Activated T-cell treated with anti-CD3 and anti-CD28 coated beads, Interleukin-2, amount 50 U/mL, for 72 hours (primary cell): ENCODE data around the gene BFAR. TPM values are rescaled to one million over a fixed set of nuclear protein-coding genes. Genes with fewer than 3 reads are reported as not detected.
A peak's percentile ranks its signal among the peaks of the same experiment; 100 is the strongest.
"Not testable (repeated sequence)": the region's sequence is repeated elsewhere in the genome, so short reads cannot be mapped to it uniquely, and the experiment has no call there.

Experiments used
- ATAC-seq, 2 donors: fragments of 150-1000 bp; cut with Tn5 transposase; replicated peaks in 1 of 2; 2 replicates each; pipeline ENCODE4 v1.10.0; 2021; ENCODE audit warnings: moderate library complexity in 2 of 2, mild to moderate bottlenecking in 1 of 2
- DNase-seq, 2 donors: peaks; one replicate each; pipeline ENCODE4 v3.0.0; 2021 to 2022; ENCODE audit warnings: mixed read lengths in 1 of 2
- H3K27ac Mint-ChIP-seq: one replicate; pipeline ENCODE4 v1.8.0; 2022; ENCODE audit warnings: mild to moderate bottlenecking, moderate library complexity, mixed read lengths
- H3K27me3 Mint-ChIP-seq: one replicate; pipeline ENCODE4 v1.8.0; 2022; ENCODE audit warnings: low read depth, mixed read lengths
- H3K36me3 Mint-ChIP-seq, 2 donors: one replicate each; pipeline ENCODE4 v1.8.0; 2022; ENCODE audit warnings: mixed read lengths in 2 of 2, mild to moderate bottlenecking in 1 of 2; ENCODE audit not compliant: insufficient read depth in 2 of 2
- H3K4me1 Mint-ChIP-seq: one replicate; pipeline ENCODE4 v1.8.0; 2022; ENCODE audit warnings: low read depth, mixed read lengths
- H3K4me3 Mint-ChIP-seq, 2 donors: one replicate each; pipeline ENCODE4 v1.8.0; 2022; ENCODE audit warnings: mild to moderate bottlenecking in 2 of 2, mixed read lengths in 2 of 2, moderate library complexity in 2 of 2
- H3K9me3 Mint-ChIP-seq, 2 donors: one replicate each; pipeline ENCODE4 v1.8.0; 2022; ENCODE audit warnings: mixed read lengths in 2 of 2
- total RNA-seq, 2 donors: library from RNA; stranded (reverse); gene quantifications; one replicate each; pipeline ENCODE4 v1.2.3, GENCODE V29; 2022

Gene BFAR
- total RNA-seq, 2 donors from 2014 or later = 67.3 to 79.7 TPM

DNA sequence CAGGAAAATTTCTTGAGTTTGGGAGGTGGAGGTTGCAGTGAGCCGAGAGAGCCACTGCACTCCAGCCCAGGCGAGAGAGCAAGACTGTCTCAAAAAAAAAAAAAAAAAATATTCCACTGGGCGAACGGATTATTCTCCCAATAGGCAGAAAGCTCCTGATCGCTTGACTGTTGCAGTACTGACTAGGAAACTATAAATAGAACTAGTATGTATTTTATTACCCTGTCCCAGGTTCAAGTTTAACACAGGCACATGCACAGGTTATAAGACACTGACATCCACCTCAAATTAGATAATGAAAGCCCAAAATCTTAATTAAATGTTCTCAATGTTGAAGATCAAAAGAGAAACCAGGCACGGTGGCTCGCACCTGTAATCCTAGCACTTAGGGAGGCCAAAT lies 14.2 kb upstream of the BFAR start:
- no peak overlapping the region for H3K4me3 Mint-ChIP-seq
- H3K9me3 Mint-ChIP-seq = no peaks in the 10 kb centered on the region
- ATAC-seq (no peak), DNase-seq (no peak)
- no peaks in the 10 kb centered on the region for H3K27me3 Mint-ChIP-seq
- peaks cover 5 to 15% of the 10 kb centered on the region in 2 donors for H3K36me3 Mint-ChIP-seq
- H3K4me1 Mint-ChIP-seq = no peaks in the 10 kb centered on the region
- no peak overlapping the region for H3K27ac Mint-ChIP-seq

DNA sequence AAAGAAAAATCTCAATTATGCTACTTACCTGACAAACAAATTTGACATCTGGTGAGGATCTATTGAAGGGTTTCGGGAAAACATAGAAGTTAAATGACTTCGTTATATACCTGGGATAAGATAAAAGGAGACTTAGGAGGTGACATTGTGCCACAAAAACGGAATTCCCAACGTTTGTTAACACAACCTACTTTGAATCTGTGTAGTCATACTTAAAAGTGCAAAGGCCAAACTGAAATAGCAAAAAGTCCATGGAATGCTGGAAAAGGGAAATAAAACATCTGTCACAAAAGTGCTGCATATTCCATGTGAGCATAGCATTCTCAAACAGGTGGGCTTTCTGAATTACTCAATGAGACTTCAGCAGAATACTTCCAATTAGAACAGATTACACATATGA lies 5.7 kb upstream of the BFAR start:
- no peaks in the 10 kb centered on the region for H3K27me3 Mint-ChIP-seq
- no peak for ATAC-seq
- H3K9me3 Mint-ChIP-seq = no peaks in the 10 kb centered on the region
- DNase-seq = no peak
- H3K27ac Mint-ChIP-seq = peak overlapping the region; percentile 19
- peaks cover 51% of the 10 kb centered on the region for H3K4me1 Mint-ChIP-seq
- peaks cover 7 to 23% of the 10 kb centered on the region in 2 donors for H3K36me3 Mint-ChIP-seq
- peak overlapping the region in 1 of 2 donors; percentile 27 for H3K4me3 Mint-ChIP-seq

DNA sequence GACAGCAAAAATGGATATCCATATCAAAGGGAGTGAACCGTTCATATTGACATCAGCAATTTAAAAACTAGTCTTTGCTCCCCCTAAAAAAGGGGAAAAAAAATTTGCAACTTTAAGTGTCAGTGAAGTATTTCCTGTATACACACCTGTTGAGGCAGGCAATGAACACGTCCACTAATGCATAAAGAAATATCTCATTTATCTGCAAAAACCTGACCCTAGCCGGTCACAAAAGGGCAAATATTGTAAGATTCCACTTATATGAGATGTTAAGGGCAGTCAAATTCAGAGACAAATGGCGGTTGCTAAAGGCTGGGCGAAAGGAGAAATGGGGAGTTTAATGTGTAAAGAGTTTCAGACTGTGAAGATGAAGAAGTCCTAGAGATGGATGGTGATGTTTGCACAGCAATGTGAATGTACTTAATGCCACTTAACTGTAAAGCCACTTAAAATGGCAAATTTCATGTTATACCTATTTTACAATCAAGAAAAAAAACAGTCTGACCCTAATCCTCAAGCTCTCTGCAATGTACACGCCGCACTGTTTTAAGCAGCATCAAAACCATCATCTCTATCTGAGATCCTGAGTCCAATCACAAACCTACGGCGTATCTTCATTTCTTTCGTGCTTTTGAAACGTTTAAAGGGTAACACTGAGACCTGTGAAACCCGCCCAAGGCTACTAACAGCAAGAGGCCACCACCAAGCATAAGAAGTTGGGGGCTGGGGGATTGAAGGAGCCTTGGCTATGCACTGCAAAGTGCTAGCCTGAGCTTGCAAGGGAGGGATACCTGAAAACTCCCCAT lies 3.7 kb upstream of the BFAR start:
- DNase-seq (peak in 1 of 2 donors; percentile 1), ATAC-seq (no peak)
- Mint-ChIP-seq H3K9me3 (no peaks in the 10 kb centered on the region), H3K27ac (peak overlapping the region; percentile 92), H3K4me3 (peak overlapping the region; percentile 82 to 96), H3K4me1 (peaks cover 62% of the 10 kb centered on the region), H3K36me3 (peaks cover 7 to 17% of the 10 kb centered on the region in 2 donors), H3K27me3 (no peaks in the 10 kb centered on the region)

- Mint-ChIP-seq H3K4me1 (peaks cover 68% of the 10 kb centered on the region), H3K4me3 (peak overlapping the region; percentile 82 to 96), H3K27me3 (no peaks in the 10 kb centered on the region), H3K36me3 (peaks cover 7 to 17% of the 10 kb centered on the region in 2 donors), H3K27ac (peak overlapping the region; percentile 92), H3K9me3 (no peaks in the 10 kb centered on the region)
- ATAC-seq (peak in 1 of 2 donors; percentile 0), DNase-seq (peak in 1 of 2 donors; percentile 44)
These were observed 3.2 kb upstream of the BFAR start for GRCh38 chr16:14629612-14629918.

DNA sequence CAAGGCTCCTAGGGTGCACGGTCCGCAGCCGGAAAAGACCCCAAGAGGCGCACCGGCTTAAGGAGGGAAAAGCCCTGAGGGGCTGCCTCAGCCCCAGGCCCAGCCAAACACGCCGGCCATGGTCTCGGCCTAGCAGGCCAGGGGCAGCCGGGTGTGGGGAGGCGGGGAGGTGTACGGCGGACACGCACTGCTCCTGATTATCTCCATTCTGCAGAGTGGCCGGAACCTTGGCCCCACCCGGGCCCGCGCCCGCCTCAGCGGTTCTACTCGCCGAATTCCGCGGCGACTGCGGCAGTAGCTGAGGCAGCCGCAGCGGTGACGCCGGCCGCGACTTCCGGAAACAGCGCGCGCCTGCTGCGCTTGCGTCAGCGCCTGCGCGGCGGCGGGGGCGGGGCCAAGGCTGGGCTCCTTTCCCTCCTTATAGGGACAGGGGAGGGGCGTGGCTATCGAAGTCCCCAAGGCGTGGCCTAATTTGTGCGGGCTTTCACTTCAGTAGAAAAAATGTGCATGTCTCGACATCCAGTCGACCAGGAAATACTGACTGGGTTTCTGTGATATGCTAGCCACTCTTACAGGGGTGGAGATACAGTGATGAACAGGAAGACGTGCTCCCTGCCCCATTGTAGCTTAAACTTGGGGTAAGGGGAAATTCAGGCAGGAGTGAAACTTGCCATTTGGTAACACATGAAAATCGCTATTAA lies 2.7 kb upstream of the BFAR start, which contains the start of gene PARN:
Gene PARN (minus strand): TSS at position 342 of the 701 bp plus-strand sequence. CDS start 135 bp downstream, at position 207.
- H3K36me3 Mint-ChIP-seq = peaks cover 9 to 15% of the 10 kb centered on the region in 2 donors
- no peaks in the 10 kb centered on the region for H3K9me3 Mint-ChIP-seq
- peak; percentile 99 for DNase-seq
- H3K27ac Mint-ChIP-seq = peak within 1 kb of the TSS; percentile 92
- H3K27me3 Mint-ChIP-seq = no peaks in the 10 kb centered on the region
- peak; percentile 66 to 70 for ATAC-seq
- peaks cover 73% of the 10 kb centered on the region for H3K4me1 Mint-ChIP-seq
- H3K4me3 Mint-ChIP-seq = peak within 1 kb of the TSS; percentile 82 to 96

GRCh38 chr16:14630620-14631330 lies 2.0 kb upstream of the BFAR start:
- Mint-ChIP-seq H3K4me1 (peaks cover 75% of the 10 kb centered on the region), H3K27ac (peak overlapping the region; percentile 92), H3K36me3 (peaks cover 9 to 15% of the 10 kb centered on the region in 2 donors), H3K4me3 (peak overlapping the region; percentile 99 to 100)
- not testable (repeated sequence) for DNase-seq, ATAC-seq, H3K9me3 Mint-ChIP-seq, H3K27me3 Mint-ChIP-seq

- Mint-ChIP-seq H3K9me3 (no peaks in the 10 kb centered on the region), H3K27ac (peak overlapping the region; percentile 54), H3K4me1 (peaks cover 59% of the 10 kb centered on the region), H3K27me3 (no peaks in the 10 kb centered on the region), H3K36me3 (peaks cover 3 to 7% of the 10 kb centered on the region in 2 donors), H3K4me3 (peak overlapping the region; percentile 99 to 100)
- no peak for DNase-seq
- no peak for ATAC-seq
These were observed 1.6 kb downstream of the BFAR start for GRCh38 chr16:14634389-14634725.

DNA sequence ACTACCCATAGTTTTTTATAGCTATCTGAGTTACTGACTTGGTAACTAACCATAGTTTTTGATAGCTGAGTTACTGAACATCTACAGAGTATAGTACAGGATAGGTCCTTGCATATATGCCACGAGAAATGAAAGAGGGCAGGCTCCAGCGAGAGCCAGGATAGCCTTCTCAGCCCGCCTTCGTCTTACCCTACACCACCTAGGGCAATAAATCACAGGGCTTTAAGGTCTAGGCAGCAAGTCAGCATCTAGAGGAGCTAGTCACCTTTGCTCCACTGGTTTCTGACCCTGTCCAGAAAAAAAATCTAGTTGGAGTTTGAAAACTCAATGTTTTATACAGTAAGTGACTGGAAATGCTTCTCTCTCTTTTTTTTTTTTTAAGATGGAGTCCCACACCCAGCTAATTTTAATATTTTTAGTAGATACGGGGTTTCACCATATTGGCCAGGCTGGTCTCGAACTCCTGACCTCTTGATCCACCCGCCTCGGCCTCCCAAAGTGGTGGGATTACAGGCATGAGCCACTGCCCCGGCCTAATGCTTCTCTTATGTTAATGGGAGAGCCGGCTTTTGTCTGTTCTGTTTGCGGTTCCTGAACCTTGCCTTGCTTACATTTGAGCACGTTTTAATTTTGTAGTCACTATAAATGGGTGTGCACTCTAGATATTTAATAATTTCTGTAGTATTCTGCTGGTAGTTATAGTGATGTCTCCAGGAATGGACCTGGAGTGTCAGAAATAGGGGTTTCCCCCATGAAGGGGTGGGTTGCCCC lies 2.8 kb downstream of the BFAR start:
- DNase-seq (no peak), ATAC-seq (no peak)
- no peaks in the 10 kb centered on the region for H3K27me3 Mint-ChIP-seq
- peaks cover 65% of the 10 kb centered on the region for H3K4me1 Mint-ChIP-seq
- H3K9me3 Mint-ChIP-seq = no peaks in the 10 kb centered on the region
- H3K27ac Mint-ChIP-seq = peak overlapping the region; percentile 18
- peaks cover 3 to 7% of the 10 kb centered on the region in 2 donors for H3K36me3 Mint-ChIP-seq
- peak overlapping the region in 1 of 2 donors; percentile 99 for H3K4me3 Mint-ChIP-seq

DNA sequence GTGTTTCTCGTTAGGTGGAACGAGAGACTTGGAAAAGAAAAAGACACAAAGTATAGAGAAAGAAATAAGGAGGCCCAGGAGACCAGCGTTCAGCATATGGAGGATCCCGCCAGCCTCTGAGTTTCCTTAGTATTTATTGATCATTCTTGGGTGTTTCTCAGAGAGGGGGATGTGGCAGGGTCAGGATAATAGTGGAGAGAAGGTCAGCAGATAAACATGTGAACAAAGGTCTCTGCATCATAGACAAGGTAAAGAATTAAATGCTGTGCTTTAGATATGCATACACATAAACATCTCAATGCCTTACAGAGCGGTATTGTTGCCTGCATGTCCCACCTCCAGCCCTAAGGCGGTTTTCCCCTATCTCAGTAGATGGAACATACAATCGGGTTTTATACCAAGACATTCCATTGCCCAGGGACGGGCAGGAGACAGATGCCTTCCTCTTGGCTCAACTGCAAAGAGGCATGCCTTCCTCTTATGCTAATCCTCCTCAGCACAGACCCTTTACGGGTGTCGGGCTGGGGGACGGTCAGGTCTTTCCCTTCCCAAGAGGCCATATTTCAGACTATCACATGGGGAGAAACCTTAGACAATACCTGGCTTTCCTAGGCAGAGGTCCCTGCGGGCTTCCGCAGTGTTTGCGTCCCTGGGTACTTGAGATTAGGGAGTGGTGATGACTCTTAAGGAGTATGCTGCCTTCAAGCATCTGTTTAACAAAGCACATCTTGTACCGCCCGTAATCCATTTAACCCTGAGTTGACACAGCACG lies 3.6 kb downstream of the BFAR start:
- H3K27ac Mint-ChIP-seq = peak overlapping the region; percentile 18
- not testable (repeated sequence) for DNase-seq, H3K27me3 Mint-ChIP-seq, ATAC-seq, H3K9me3 Mint-ChIP-seq, H3K36me3 Mint-ChIP-seq, H3K4me3 Mint-ChIP-seq
- H3K4me1 Mint-ChIP-seq = peaks cover 69% of the 10 kb centered on the region

DNA sequence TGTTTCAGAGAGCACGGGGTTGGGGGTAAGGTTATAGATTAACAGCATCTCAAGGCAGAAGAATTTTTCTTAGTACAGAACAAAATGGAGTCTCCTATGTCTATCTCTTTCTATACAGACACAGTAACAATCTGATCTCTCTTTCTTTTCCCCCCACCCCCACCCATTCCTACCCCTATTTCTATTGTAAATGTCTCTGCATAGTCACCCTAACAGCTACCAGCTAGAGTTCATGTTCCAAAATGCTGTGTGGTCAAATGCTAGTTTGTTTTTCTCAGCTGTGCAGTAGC lies 4.1 kb downstream of the BFAR start:
- not testable (repeated sequence) for DNase-seq, ATAC-seq, H3K36me3 Mint-ChIP-seq, H3K4me3 Mint-ChIP-seq, H3K9me3 Mint-ChIP-seq, H3K27me3 Mint-ChIP-seq
- Mint-ChIP-seq H3K27ac (peak overlapping the region; percentile 11), H3K4me1 (peaks cover 66% of the 10 kb centered on the region)

GRCh38 chr16:14640538-14640937 lies 7.8 kb downstream of the BFAR start:
- Mint-ChIP-seq H3K9me3 (no peaks in the 10 kb centered on the region), H3K36me3 (peaks cover 0 to 8% of the 10 kb centered on the region in 2 donors), H3K27ac (peak overlapping the region; percentile 68), H3K4me3 (no peak overlapping the region), H3K4me1 (peaks cover 43% of the 10 kb centered on the region), H3K27me3 (no peaks in the 10 kb centered on the region)
- ATAC-seq (no peak), DNase-seq (no peak)

GRCh38 chr16:14641206-14641605 lies 8.5 kb downstream of the BFAR start:
- Mint-ChIP-seq H3K4me1 (peaks cover 38% of the 10 kb centered on the region), H3K36me3 (peaks cover 0 to 12% of the 10 kb centered on the region in 2 donors)

More at GRCh38 chr16:14641206-14641605, 8.5 kb downstream of the BFAR start:
- Mint-ChIP-seq H3K27ac (no peak overlapping the region), H3K4me3 (no peak overlapping the region), H3K27me3 (no peaks in the 10 kb centered on the region), H3K9me3 (no peaks in the 10 kb centered on the region)
- DNase-seq = no peak
- no peak for ATAC-seq
